Left hindlimb (tissue), 1 donor: ENCODE data around the gene NDC80.

Experiments
- DNase-seq: peaks from one replicate; pipeline ENCODE4 v3.0.0-alpha.2; 2018

The NDC80 gene

DNA sequence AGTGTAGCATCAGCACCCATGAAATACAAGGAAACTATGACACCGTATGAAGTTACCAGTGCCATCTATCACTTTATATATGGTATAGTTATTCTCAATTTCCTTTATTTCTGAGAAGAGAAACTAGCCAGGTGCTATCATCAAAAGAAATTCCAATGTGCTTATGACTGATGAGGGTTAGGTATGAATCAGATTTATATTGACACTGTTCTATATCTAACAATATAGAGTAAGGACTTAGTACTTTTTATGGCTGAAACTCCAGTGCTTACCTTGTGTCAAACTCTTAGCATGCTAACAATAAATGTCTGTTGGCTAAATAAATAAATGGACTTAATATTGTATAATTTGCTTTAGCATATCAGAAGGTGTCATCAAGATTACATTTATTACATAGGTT lies 7.0 kb upstream of the NDC80 start:
- DNase-seq, result no peak

DNA sequence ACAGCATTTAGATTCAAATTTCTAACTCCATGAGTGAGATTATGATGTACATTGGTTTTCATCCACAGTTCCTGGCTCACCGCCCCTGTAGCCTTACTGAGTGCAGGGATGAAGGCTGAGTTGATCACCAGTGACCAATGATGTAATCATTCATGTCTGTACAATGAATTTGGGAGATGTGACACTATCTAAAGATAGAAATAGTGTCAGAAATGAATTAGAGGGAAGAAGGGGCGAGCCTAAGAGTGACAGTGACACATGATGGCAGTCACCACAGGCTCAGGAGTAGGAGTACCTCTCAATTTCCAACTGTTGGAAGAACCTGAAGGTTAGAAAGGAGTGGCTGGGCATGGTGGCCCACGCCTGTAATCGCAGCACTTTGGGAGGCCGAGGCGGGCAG lies 3.2 kb upstream of the NDC80 start:
- no peak for DNase-seq

DNA sequence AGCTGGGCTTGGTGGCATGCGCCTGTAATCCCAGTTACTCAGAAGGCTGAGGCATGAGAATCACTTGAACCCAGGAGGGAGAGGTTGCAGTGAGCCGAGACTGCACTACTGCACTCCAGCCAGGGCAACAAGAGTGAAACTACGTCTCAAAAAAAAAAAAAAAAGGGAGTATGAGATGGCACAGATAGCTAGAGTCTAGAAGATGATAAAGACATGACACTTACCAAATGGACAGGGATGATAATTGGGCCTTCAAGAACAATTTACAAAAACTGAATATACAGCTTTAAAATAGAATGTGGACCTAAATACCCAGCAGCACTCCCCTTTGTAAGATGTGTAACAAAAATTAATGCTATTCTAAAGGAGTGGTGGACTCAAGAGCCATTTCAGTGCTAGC lies 2.8 kb upstream of the NDC80 start:
- DNase-seq, result no peak

DNA sequence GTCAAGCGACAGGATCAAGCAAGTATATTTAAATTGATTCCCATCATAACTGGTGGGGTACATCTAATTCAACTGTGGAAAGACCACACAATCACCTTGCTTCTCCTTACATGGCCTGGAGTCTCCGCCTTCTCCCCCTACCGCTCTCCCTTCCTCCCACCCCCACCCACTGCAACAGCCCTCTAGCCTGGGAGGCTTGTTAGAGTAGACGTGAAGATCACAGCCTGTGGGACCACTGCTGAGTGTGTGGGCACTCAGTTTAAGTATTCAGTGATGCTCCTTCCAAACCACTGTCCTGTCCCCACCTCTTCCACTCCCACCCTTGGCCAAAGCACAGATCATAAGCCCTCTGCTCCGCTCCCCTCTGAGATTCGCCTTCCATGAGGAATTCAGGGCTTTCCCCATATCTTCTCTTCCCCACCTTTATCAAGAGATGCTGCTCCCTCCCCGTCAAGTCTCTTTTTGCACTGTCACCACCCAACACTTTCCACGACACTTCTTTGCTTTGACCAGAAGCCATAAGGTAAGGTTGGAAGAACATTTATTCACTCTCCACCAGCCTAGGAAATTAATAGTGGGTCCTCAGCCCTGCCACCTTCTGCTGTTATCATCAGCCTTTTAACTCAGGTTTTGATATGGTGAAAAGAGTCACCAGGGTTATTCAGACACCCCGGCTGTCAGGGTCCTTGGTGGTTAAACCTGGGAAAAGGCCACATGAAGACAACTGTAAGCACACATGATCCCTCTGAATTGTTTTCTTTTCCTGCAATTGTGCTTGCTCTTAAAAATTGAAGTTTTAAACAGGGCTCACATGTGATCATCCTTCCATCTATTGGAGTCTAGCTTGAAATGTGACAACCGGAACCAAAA lies 1.8 kb upstream of the NDC80 start:
- DNase-seq, result no peak

DNA sequence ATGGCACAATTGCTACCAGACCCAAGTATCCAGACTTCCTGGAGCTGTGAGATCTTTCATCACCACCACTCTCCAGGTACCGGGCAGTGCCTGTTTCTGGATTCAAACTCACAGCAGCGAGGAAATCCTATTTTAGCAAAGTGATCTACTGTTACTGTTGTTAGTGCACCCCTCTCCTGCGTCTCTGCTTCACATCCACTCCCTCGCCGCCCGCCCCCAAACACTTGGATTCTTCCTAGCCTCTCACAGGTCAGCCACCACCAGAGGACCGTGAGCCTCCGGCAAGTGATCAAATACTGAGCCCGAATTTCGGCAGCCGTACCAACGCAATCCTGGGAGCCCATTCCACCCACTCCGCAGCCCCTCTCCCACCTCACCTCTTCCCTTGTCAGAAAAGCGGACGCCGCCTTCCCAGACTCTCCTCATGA lies 571 bp upstream of the NDC80 start:
- peak; percentile 86 for DNase-seq

DNA sequence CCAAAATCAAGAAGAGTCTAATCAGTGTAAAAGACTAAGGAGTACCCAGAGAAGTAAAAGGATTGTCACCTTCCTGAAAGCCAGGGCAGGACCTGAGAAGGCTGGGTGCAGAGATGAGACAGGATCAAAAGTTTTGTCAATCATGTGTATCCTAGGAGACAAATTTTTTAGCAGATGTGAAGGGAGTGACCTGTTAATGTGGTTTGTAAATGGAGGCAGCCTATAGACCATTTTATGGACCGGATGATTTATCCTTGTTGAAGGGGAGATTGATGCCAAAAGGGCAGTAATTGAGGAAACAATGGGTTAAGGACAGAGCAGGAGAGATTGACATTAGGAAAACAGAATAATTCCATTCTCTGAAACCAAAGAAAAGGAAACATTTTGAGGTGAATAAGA lies 813 bp downstream of the NDC80 start:
- DNase-seq, result no peak

DNA sequence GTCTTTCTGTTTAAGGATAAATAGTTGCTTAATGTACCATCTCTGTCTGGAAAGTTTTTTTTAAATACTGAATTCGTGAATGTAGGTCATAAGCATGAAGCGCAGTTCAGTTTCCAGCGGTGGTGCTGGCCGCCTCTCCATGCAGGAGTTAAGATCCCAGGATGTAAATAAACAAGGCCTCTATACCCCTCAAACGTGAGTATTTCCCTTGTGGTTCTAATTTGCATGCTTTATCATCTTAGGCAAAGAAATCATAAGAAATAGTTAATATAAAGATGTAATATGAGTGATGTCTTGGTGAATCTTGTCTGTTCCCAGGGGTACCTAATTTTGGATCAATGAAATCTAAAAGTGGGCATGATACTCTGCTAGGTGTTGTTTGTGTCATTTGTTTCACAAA lies 1.5 kb downstream of the NDC80 start:
- DNase-seq, result no peak

DNA sequence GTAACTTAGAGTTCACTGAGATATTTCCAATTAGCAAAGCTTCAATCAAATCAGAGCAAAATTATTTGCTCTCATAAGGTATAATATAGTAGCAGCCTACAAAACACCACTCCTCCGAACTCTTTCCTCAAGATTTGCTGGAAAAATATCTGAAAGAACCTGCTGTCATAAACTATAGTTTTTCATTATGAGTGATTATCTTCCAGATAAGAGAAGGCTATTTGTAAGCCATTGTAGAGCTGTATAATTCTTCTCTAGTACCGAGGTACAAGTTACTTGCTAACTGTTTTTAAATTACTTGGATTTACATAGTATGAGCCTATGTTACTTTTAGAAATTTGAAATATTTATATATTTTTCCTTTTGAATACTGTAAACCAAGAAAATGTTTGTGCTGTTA lies 2.1 kb downstream of the NDC80 start:
- DNase-seq, result no peak

DNA sequence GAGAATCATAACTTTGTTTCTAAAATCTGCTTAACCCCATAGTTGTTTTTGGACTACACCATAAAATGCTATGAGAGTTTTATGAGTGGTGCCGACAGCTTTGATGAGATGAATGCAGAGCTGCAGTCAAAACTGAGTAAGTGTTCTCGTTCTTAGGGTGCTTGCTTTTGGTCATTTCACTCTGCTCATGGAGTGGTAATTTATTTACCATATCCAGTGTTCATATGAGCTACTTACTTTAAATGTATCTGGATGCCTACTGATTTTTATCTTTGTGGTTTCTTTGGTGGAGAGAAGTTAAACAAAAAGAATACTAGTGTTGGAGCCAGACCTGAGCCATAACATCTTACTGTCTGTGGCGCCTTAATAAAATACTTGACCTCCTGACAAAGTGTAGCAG lies 16.4 kb downstream of the NDC80 start:
- DNase-seq, result no peak

DNA sequence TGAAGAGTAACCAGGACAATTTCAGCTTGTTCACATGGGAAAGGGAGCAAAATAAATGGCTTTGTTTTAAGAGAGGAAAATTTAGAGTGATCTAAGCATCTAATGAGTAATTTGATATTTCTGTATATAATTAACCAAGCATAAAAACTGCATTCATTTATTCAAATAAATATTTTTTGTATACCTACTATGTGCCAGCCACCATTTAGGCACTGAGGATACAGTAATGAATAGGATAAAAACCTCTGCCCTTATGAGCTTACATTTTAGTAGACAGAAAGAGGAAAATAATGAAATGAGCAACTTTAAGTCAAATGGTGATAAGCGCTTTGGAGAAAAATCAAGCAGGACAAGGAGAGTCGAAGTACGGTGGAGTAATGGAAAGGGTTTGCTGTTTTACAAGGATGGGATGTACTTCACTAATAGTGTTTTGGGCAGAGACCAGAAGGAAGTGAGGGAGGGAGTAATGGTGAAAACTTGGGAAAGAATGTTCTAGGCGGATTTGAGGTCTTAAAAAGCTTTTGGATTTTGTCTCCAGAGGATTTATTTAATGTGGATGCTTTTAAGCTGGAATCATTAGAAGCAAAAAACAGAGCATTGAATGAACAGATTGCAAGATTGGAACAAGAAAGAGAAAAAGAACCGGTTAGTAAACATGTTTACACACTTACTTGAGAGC lies 17.4 kb downstream of the NDC80 start:
- DNase-seq, result no peak

DNA sequence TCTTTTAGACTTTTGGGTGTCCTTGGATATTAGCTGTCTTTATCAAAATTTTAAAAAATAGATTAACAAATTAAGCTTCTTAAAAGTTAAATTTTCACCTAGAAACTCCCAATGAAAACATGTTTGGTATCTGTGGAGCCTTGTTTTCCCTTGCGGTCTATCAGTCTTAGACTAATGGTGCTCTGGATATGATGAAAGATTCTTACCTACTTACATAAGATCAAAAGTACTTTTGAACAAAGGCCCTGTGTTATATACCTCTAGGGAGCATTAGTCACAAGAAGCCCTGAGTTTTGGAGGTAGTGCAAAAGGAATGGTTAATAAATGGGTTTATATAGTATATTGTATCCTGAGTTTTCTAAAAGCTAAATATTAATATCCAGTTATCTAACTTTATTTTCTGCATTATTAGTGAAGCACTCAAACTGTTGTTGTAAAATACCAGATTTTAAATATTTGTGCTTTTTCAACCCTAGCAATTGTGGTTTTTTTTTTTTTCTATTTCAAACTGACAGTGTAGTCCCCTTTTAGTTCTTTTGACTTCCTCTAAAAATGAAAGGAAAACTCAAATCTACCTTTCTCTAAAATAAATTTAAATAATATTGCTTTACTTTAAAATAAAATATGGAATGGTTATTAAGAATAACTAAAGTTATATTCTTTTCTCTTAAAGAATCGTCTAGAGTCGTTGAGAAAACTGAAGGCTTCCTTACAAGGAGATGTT lies 18.1 kb downstream of the NDC80 start:
- DNase-seq, result no peak

DNA sequence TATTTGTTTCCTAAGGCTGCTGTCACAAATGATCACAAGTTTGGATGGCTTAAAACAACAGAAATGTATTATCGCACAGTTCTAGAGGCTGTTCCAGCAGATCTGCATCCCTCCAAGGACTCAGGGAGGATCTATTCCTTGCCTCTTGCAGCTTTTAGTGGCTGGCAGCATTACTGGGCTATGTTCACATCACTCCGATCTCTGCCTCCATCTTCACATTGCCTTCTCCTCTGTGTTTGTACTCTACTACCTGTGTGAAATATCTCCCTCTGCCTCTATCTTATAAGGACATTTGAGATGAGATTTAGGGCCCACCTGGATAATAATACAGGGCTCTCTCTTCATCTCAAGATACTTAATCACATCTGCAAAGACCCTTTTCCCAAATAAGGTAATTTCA lies 18.9 kb downstream of the NDC80 start:
- no peak for DNase-seq

DNA sequence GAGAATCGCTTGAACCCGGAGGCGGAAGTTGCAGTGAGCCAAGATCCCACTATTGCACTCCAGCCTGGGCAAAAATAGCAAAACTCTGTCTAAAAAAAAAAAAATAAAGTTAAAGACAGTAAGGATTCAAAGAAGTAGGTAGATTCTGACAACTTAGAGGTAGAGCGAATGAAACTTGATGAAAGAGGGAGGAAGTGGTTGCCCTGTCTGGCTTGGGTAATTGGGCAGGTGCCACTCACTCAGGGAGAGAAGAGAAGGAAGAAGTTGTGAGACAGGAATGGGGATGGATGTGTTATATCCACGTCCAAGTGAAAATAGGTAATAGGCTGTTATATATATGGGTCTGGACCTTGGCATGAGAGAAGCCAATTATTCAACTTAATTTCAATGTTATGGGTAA lies 26.3 kb downstream of the NDC80 start:
- no peak for DNase-seq

DNA sequence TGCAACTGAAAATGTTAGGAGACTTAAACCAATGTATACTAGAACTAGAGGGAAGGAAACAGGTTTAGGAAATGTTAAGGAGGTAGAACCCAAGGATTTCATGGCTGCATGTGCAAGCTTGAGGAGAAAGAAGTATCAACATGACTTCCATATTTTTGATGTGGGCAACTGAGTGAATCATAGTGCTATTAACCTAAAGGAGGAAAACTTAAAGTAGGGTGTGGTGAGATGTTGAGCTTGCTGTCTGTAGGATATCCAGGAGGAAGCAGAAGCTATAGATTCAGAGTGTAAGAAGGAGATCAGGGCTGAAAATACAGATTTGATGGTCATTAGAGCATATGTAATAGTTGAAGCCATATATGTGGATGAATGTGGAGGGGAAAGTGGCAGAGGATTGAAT lies 31.5 kb downstream of the NDC80 start:
- DNase-seq, result no peak

DNA sequence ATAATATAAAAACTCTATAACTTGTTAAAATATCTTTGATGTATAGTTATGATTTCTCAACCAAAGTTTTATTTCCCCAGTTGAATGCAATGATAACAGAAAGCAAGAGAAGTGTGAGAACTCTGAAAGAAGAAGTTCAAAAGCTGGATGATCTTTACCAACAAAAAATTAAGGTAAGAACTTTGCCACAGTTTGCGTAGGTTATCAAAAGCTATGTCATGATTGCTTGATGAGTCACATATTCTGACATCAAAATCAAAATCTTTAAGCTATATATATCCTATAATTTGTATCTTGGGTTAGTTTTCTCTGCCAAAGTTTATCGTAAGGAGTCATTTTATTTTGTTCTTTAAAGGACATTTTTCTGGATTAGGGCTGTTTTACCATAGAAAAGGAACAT lies 35.0 kb downstream of the NDC80 start:
- DNase-seq, result no peak

DNA sequence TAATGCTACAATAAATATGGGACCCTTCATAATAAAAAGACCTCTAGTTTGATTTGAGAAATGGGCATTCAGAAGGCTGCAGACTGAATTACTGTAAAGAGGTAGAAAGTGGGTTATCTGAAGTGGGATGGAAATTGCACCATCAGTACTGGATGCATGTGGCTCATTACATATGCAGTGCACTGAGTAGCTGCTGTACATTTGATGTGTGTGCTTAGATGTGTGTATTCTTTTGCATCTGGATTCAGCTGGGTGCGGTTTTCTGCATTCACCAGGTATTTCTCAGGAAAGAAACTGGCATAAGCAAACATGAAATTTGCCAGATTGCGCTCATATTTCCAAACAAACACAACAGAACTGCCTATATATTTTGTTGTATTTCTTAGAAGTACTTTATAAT lies 38.2 kb downstream of the NDC80 start:
- no peak for DNase-seq

DNA sequence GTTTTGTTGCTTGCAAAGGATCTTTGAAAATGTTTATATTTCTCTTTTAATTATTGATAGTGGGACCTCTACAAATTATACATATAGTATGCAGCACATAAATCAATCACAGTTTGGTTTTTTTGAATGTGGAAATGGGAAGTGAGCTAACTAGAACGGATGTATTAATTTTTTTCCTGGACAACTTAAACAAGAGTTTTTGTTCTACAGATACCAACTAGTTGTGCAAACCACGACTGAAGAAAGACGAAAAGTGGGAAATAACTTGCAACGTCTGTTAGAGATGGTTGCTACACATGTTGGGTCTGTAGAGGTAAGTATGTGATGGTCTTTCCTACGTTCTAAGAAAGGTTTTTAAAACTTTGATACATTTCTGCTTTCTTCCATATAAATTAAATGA lies 39.2 kb downstream of the NDC80 start:
- DNase-seq, result no peak

DNA sequence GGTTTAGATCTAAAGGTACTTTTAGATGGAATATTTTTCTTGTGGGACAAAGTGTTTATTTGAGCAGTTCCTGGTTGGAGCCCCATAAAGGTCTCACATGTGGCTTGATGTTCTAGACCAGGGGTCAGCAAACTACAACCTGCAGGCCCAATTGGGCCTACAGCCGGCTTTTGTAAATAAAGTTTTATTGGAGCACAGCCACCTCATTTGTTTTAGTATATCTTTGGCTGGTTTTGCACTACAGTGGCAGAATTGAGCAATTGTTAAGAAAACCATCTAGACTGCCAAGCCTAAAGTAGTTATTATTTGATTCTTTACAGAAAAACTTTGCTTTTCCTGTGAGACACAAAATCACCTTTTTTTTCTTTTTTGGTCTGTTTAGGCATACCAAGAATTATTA lies 41.6 kb downstream of the NDC80 start:
- no peak for DNase-seq

DNA sequence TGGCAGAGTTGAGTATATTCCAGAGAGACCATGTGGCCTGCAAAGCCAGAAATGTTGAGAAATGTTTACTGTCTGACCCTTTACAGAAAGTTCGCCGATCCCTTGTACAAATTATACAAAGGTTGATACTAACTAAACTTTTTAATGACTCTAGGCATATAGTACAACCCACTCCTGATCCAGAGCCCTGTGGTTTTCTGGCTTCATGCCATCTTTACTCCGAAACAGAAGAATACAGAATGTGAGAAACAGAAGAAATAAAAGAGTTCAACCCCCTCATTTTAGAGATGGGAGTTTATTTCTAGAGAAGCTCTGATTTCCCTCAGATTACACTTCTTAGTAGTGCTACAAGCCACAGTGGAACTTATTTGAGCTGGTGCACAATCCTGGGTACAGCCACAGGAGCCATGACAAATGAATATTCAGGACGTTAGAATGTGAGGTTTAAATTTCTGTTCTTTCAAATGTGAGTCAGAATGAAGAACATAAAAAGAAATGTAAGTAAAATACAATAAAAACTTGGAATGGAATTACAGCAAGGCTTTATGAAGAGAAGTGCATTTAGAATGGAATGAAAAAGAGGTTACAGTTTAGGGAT lies 46.1 kb downstream of the NDC80 start:
- no peak for DNase-seq

DNA sequence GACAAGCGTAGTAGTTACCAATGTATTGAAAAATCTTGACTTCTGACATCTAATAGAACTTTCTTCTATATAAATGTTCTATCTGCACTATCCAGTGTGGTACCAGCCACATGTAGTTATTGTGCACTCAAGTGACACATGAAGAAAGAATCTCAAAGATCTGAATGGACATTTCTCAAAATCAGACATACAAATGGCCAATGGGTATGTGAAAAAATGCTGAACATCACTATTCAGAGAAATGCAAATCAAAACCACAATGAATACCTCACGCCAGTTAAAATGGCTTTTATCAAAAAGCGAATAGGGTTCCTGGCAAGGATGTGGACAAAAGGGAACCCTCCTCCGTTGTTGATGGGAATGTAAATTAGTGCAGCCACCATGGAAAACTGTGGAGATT lies 46.7 kb downstream of the NDC80 start:
- DNase-seq, result no peak

DNA sequence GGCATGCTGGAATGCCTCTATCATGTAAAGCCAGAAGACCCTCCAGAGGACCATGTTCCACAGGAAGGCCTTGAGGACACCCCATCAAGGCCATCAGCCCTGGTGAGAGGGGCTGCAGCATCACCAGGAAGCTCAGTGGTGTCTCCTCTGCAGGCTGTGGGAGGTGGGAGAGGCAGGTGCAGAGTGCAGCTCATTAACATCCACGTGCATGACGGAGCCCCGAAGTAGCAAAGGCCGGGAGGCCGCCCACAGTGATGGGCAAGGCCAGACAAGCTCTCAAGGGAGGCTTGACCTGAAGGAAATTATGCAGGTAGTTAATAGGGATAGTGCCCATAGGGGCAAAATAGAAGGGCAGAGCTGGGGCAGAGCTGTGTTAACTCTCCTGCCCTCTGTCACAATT lies 53.9 kb downstream of the NDC80 start:
- no peak for DNase-seq

DNA sequence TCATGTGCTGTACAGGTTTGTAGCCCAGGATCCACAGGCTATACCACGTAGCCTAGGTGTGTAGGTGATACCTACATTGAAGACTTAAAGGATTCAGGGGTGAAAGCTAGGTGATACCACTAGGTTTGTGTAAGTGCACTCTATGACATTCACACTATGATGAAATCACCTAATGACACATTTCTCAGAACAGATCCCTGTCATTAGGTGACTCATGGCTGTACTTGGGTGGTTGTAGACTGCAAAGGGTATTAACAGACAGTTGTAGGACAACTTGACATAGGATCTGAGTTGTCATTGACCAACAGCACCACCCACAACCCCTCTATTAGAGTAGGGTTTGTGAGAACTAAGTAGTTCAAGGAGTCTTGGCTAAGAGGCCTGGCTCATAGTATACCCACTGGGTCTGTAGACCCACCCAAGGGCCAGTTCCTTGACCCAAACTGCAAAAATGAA lies 56.5 kb downstream of the NDC80 start:
- no peak for DNase-seq

DNA sequence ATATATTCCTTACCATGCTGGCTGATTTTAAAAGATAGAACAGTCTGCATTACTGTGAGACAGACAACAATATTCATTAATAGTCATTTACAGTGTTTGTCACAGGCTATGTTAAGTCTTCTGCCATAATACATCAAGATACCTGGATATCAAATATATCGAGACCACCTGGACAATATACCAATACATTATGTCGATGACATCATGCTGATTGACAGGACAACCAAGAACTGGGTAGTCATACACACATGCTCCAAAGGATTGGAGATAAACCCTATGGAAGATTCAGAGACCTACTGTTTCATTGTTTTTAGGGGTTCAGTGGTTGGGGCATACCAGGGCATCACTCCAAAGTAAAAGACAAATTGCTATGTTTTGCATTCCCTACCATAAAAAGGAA lies 57.6 kb downstream of the NDC80 start:
- no peak for DNase-seq

DNA sequence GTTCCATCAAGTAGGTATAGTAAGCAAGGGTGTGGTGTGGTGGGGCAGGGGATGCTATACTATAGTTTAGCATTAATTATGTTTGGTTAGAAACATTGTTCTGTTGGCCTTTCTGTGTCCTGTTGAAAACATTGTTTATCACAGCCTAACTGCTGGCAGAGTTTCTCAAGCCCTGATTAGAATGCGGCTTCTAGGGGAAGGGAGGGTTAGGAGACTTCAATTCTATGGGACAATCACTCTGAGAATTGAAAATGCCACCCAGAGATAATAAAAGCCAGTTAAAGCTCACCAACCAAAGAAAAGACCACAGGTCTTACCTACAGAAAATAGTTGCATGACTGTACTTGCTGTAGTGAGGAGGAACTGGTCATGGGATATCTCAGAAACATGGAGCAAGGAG lies 64.2 kb downstream of the NDC80 start:
- DNase-seq, result no peak
